ENCODE data around the gene ZNF888.
"Not testable (repeated sequence)": the region's sequence is repeated elsewhere in the genome, so short reads cannot be mapped to it uniquely, and the experiment has no call there.

- TF ChIP-seq, protein P1, sequence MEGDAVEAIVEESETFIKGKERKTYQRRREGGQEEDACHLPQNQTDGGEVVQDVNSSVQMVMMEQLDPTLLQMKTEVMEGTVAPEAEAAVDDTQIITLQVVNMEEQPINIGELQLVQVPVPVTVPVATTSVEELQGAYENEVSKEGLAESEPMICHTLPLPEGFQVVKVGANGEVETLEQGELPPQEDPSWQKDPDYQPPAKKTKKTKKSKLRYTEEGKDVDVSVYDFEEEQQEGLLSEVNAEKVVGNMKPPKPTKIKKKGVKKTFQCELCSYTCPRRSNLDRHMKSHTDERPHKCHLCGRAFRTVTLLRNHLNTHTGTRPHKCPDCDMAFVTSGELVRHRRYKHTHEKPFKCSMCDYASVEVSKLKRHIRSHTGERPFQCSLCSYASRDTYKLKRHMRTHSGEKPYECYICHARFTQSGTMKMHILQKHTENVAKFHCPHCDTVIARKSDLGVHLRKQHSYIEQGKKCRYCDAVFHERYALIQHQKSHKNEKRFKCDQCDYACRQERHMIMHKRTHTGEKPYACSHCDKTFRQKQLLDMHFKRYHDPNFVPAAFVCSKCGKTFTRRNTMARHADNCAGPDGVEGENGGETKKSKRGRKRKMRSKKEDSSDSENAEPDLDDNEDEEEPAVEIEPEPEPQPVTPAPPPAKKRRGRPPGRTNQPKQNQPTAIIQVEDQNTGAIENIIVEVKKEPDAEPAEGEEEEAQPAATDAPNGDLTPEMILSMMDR (IDR thresholded peaks at IDR 0.05; ENCODE audit: insufficient read depth, low read depth, low read length), result not testable (repeated sequence)
- not testable (repeated sequence) for TF ChIP-seq EZH2 (IDR thresholded peaks at IDR 0.05; ENCODE audit: insufficient read depth, low read length)
Observed at GRCh38 chr19:52944703-52945493, 21.7 kb upstream of the ZNF888 start.

All from astrocyte (in vitro differentiated cells and primary cell).